HG02610 (cell line): ENCODE measurements around the gene PARD6A.
A peak's percentile ranks its signal among the peaks of the same experiment; 100 is the strongest.

Experiments
- ATAC-seq: cut with Tn5 transposase; IDR thresholded peaks from one replicate; pipeline ENCODE4 v1.9.1; 2021; ENCODE audit warnings: mild to moderate bottlenecking, moderate library complexity; ENCODE audit not compliant: unreplicated experiment

PARD6A gene

GRCh38 chr16:67666559-67667452, 6.0 kb downstream of the PARD6A start, which contains the start of the genes C16orf86 and ENKD1:
C16orf86 (plus strand) TSS chr16:67666814; CDS start chr16:67666971, 157 bp downstream.
ENKD1 (minus strand) TSS chr16:67666750; CDS start chr16:67666442, 308 bp downstream.
- peak; percentile 60 for ATAC-seq

- no peak for ATAC-seq
These were observed 6.7 kb downstream of the PARD6A start for GRCh38 chr16:67667453-67667816.

GRCh38 chr16:67667817-67668494, 7.2 kb downstream of the PARD6A start:
- peak; percentile 65 for ATAC-seq

- ATAC-seq: no peak
These were observed 7.9 kb downstream of the PARD6A start for GRCh38 chr16:67668495-67669157.

- no peak for ATAC-seq
These were observed 8.8 kb downstream of the PARD6A start for GRCh38 chr16:67669499-67670101.

GRCh38 chr16:67672306-67672705, 11.5 kb downstream of the PARD6A start:
- no peak for ATAC-seq

- ATAC-seq: no peak
These were observed 12.2 kb downstream of the PARD6A start for GRCh38 chr16:67672739-67673662.

- ATAC-seq: no peak
These were observed 13.2 kb downstream of the PARD6A start for GRCh38 chr16:67673712-67674580.

GRCh38 chr16:67674851-67675578, 14.3 kb downstream of the PARD6A start:
- ATAC-seq: no peak

- no peak for ATAC-seq
These were observed 14.8 kb downstream of the PARD6A start for GRCh38 chr16:67675579-67675935.

- ATAC-seq: no peak
These were observed 15.2 kb downstream of the PARD6A start for GRCh38 chr16:67675999-67676398.

GRCh38 chr16:67676516-67676915, 15.8 kb downstream of the PARD6A start:
- ATAC-seq: no peak

- ATAC-seq: no peak
These were observed 16.2 kb downstream of the PARD6A start for GRCh38 chr16:67676939-67677338.

GRCh38 chr16:67677712-67678111, 17.0 kb downstream of the PARD6A start:
- ATAC-seq: no peak

GRCh38 chr16:67678354-67679023, 17.7 kb downstream of the PARD6A start:
- ATAC-seq: no peak

- ATAC-seq: no peak
These were observed 19.5 kb downstream of the PARD6A start for GRCh38 chr16:67679935-67680897.

GRCh38 chr16:67683767-67684166, 23.0 kb downstream of the PARD6A start:
- ATAC-seq: no peak
